Measurements from ENCODE around the gene SARDH.

The SARDH gene

GRCh38 chr9:133712221-133713100 lies 25.7 kb downstream of the SARDH start:
- DNase-seq, result no peak

GRCh38 chr9:133711428-133712220 lies 26.5 kb downstream of the SARDH start:
- no peak for DNase-seq

- no peak for DNase-seq
Measured at GRCh38 chr9:133710661-133711427, 27.3 kb downstream of the SARDH start.

- no peak for DNase-seq
Measured at GRCh38 chr9:133709691-133710571, 28.2 kb downstream of the SARDH start.

- no peak for DNase-seq
Measured at GRCh38 chr9:133709015-133709611, 29.0 kb downstream of the SARDH start.

- no peak for DNase-seq
Measured at GRCh38 chr9:133708246-133709014, 29.7 kb downstream of the SARDH start.

- no peak for DNase-seq
Measured at GRCh38 chr9:133707763-133708245, 30.3 kb downstream of the SARDH start.

GRCh38 chr9:133707065-133707762 lies 30.9 kb downstream of the SARDH start:
- no peak for DNase-seq

GRCh38 chr9:133706307-133707050 lies 31.7 kb downstream of the SARDH start:
- no peak for DNase-seq

GRCh38 chr9:133705576-133705975 lies 32.6 kb downstream of the SARDH start:
- DNase-seq, result no peak

- no peak for DNase-seq
Measured at GRCh38 chr9:133704711-133705181, 33.4 kb downstream of the SARDH start.

- no peak for DNase-seq
Measured at GRCh38 chr9:133703591-133704399, 34.4 kb downstream of the SARDH start.

GRCh38 chr9:133702798-133703590 lies 35.2 kb downstream of the SARDH start:
- DNase-seq, result no peak

- DNase-seq, result no peak
Measured at GRCh38 chr9:133701981-133702797, 36.0 kb downstream of the SARDH start.

GRCh38 chr9:133701321-133701980 lies 36.7 kb downstream of the SARDH start:
- DNase-seq, result no peak

GRCh38 chr9:133700819-133701320 lies 37.3 kb downstream of the SARDH start:
- DNase-seq, result no peak
